ENCODE data around the gene REM1.

- no peak for TF ChIP-seq CTCF (conservative IDR thresholded peaks at IDR 0.05 in 1 of 2, IDR thresholded peaks at IDR 0.05 in 1 of 2; ENCODE audit: extremely low read depth in 1 of 2, insufficient read depth in 1 of 2, low read depth in 1 of 2, low read length in 2 of 2)
- TF ChIP-seq EZH2 (IDR thresholded peaks at IDR 0.05; ENCODE audit: borderline replicate concordance, low read length): no peak
Observed at GRCh38 chr20:31505903-31506302, 30.8 kb downstream of the REM1 start.
